PC-9 (cell line): ENCODE measurements around the gene CPEB1.

ENCODE experiments used
- EZH2 ChIP-seq: fragments of 200-600 bp; sonication (generic); IDR thresholded peaks from 2 replicates; pipeline ENCODE4 v1.8.0; 2017; ENCODE audit warnings: antibody characterized with exemption, low read depth
- TF ChIP-seq, protein P1 (sequence below): fragments of 200-600 bp; sonication (generic); conservative IDR thresholded peaks from 2 replicates; pipeline ENCODE4 v1.6.1; 2017; ENCODE audit warnings: mixed run types, antibody characterized with exemption, mild to moderate bottlenecking, moderate library complexity

DNA sequence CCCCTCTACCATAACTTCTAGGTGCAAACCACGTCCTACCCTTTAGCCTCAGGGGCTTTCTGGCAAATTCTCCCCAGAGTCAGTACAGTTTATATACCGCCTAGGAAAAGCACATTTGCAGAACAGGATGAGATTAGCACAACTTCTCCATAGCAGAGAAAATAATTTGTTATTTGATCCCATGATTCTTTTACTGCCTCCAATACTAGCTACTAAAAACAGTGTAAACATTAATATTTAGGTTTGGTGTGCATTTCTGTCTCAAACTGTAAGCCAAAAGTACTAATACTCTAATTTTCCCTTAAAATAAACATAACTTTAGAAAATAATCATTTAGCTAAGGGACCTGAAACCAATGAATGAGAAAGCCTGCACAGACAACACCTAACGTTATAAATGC, 4.5 kb downstream of the CPEB1 start:
- TF ChIP-seq, protein P1, sequence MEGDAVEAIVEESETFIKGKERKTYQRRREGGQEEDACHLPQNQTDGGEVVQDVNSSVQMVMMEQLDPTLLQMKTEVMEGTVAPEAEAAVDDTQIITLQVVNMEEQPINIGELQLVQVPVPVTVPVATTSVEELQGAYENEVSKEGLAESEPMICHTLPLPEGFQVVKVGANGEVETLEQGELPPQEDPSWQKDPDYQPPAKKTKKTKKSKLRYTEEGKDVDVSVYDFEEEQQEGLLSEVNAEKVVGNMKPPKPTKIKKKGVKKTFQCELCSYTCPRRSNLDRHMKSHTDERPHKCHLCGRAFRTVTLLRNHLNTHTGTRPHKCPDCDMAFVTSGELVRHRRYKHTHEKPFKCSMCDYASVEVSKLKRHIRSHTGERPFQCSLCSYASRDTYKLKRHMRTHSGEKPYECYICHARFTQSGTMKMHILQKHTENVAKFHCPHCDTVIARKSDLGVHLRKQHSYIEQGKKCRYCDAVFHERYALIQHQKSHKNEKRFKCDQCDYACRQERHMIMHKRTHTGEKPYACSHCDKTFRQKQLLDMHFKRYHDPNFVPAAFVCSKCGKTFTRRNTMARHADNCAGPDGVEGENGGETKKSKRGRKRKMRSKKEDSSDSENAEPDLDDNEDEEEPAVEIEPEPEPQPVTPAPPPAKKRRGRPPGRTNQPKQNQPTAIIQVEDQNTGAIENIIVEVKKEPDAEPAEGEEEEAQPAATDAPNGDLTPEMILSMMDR = no peak
- TF ChIP-seq EZH2 = no peak
